HFF-Myc (cell line): ENCODE measurements around the gene CTXND1.

Source experiments
- DNase-seq: peaks from one replicate; pipeline ENCODE4 v3.0.0-alpha.2; 2011; ENCODE audit warnings: low read depth; ENCODE audit errors: extremely low read depth
- H3K4me3 ChIP-seq: replicated peaks from 2 replicates; pipeline ENCODE4 v1.5.1; 2011; ENCODE audit warnings: low read depth, mild to moderate bottlenecking, control low read depth, low read length
- CTCF ChIP-seq: IDR thresholded peaks from 2 replicates; pipeline ENCODE4 v1.5.1; 2012; ENCODE audit warnings: mild to moderate bottlenecking, low read depth, low read length, control low read depth; ENCODE audit errors: missing control alignments

The CTXND1 gene

GRCh38 chr15:80185152-80185551, 66.9 kb downstream of the CTXND1 start:
- no peak overlapping the region for H3K4me3 ChIP-seq
- no peak for TF ChIP-seq CTCF
- no peak for DNase-seq

- TF ChIP-seq CTCF, result no peak
- no peak for DNase-seq
- H3K4me3 ChIP-seq, result no peak overlapping the region
Measured at GRCh38 chr15:80184554-80184953, 67.5 kb downstream of the CTXND1 start.

- no peak overlapping the region for H3K4me3 ChIP-seq
- DNase-seq, result no peak
- TF ChIP-seq CTCF, result peak; percentile 31
Measured at GRCh38 chr15:80183886-80184285, 68.1 kb downstream of the CTXND1 start.

- H3K4me3 ChIP-seq, result no peak overlapping the region
- no peak for DNase-seq
- no peak for TF ChIP-seq CTCF
Measured at GRCh38 chr15:80183306-80183705, 68.7 kb downstream of the CTXND1 start.

- TF ChIP-seq CTCF, result no peak
- no peak overlapping the region for H3K4me3 ChIP-seq
Measured at GRCh38 chr15:80182611-80183261, 69.3 kb downstream of the CTXND1 start.

GRCh38 chr15:80180986-80181385, 71.0 kb downstream of the CTXND1 start:
- TF ChIP-seq CTCF, result no peak
- no peak for DNase-seq
- no peak overlapping the region for H3K4me3 ChIP-seq

More at GRCh38 chr15:80182611-80183261, 69.3 kb downstream of the CTXND1 start:
- DNase-seq, result peak; percentile 90

- no peak for DNase-seq
- H3K4me3 ChIP-seq, result no peak overlapping the region
- TF ChIP-seq CTCF, result no peak
Measured at GRCh38 chr15:80180468-80180867, 71.5 kb downstream of the CTXND1 start.
